BLaER1 (cell line): ENCODE data around the gene KIF15.

ENCODE experiments used
- H3K27ac ChIP-seq: shearing (Covaris generic); formaldehyde crosslinking; 2 replicates; pipeline ENCODE4 v1.8.1; 2022
- H3K27me3 ChIP-seq: shearing (Covaris generic); formaldehyde crosslinking; 2 replicates; pipeline ENCODE4 v1.8.1; 2022
- H3K36me3 ChIP-seq: shearing (Covaris generic); formaldehyde crosslinking; 2 replicates; pipeline ENCODE4 v1.8.1; 2022
- H3K4me1 ChIP-seq: shearing (Covaris generic); formaldehyde crosslinking; 2 replicates; pipeline ENCODE4 v1.8.1; 2022
- H3K4me2 ChIP-seq: shearing (Covaris generic); formaldehyde crosslinking; 2 replicates; pipeline ENCODE4 v1.8.1; 2022
- H3K4me3 ChIP-seq: shearing (Covaris generic); formaldehyde crosslinking; 2 replicates; pipeline ENCODE4 v1.8.1; 2022
- H3K9ac ChIP-seq: shearing (Covaris generic); formaldehyde crosslinking; 2 replicates; pipeline ENCODE4 v1.8.1; 2022
- H3K9me3 ChIP-seq: shearing (Covaris generic); formaldehyde crosslinking; 2 replicates; pipeline ENCODE4 v1.8.1; 2022
- H4K20me1 ChIP-seq: shearing (Covaris generic); formaldehyde crosslinking; 2 replicates; pipeline ENCODE4 v1.8.1; 2022
- Cebpa-rat ChIP-seq: shearing (Covaris generic); IDR thresholded peaks from 2 replicates; pipeline ENCODE4 v1.8.1; 2022

Gene KIF15

DNA sequence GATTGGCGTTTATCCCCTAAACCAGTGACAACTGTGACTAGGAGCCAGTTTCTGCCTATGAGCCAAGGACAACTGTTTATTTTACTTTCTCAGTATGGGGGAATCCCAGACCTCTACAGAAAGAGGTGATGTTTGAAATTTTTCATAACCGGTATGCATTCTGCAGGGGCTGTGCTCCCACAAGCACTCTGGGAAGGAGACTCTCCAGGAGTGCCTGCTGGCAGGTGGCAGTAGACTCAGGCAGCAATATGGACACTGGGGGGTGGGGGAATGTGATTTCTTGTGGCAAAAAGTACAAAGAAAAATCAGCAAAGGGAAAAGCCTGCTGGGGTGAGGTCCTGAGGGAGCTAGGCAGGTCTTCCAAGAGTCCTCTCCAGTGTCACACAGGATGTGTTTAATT lies 118.7 kb downstream of the KIF15 start:
- H3K4me3 ChIP-seq, result no peak overlapping the region
- H3K4me1 ChIP-seq, result no peaks in the 10 kb centered on the region
- no peak for TF ChIP-seq Cebpa-rat
- H4K20me1 ChIP-seq, result no peaks in the 10 kb centered on the region
- H3K27me3 ChIP-seq, result no peaks in the 10 kb centered on the region
- H3K9me3 ChIP-seq, result no peaks in the 10 kb centered on the region
- H3K9ac ChIP-seq, result no peak overlapping the region
- no peak overlapping the region for H3K4me2 ChIP-seq
- H3K27ac ChIP-seq, result no peak overlapping the region
- H3K36me3 ChIP-seq, result no peaks in the 10 kb centered on the region

DNA sequence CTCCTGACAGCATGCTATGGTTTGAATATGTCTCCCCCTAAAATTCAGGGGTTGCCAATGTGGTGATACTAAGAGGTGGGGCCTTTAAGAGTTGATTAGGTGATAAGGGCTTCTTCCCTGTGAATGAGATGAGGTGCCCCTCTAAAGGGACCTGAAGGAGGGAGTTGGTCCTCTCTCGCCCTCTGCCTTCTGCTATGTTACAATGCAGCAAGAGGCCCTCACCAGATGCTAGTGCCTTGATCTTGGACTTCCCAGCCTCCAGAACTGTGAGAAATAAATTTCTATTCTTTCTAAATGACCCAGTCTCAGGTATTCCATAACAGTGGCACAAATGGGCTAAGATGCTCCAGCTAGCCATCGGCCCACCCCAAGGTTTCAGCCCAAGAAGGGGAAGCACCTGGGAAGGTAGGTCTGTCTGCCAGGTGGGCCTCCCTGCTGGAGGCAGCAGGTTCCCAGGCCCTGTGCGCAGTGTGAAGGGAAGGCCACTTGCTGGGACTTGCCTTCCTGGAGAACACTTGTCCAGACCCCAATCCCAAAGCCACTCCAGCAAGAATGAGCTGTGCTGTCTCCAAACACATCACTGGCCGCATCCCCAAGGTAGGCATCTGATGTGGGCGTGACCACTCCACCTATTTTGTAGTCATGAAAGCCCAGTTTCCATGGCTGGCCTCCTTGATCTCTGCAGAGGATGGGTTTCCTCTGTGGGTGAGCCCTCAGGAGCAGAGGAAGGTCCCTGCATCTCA lies 121.8 kb downstream of the KIF15 start:
- Histone ChIP-seq H3K36me3 (no peaks in the 10 kb centered on the region), H3K27ac (no peak overlapping the region), H3K9me3 (no peaks in the 10 kb centered on the region), H4K20me1 (no peaks in the 10 kb centered on the region), H3K4me3 (no peak overlapping the region), H3K4me1 (no peaks in the 10 kb centered on the region), H3K9ac (no peak overlapping the region), H3K27me3 (no peaks in the 10 kb centered on the region), H3K4me2 (no peak overlapping the region)
- TF ChIP-seq Cebpa-rat, result no peak

DNA sequence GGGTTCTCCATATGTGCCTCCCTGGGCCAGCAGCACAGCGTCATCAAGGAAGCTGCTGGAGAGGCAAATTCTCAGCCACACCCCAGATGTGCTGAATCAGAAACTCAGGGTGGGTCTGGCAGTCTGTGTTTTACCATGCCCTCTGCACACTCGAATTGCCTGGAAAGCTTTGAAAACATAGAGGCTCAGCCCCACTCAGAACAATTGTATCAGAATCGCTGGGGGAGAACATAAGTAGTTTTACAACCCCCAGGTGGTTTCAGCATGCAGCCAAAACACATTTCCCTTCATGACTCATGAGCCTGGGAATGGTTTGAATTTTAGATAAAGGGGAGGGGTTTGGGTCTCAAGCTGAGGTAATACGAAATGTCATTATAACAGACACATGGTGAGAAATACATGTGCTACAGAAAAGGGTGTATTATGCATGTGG lies 122.4 kb downstream of the KIF15 start:
- Histone ChIP-seq H3K36me3 (no peaks in the 10 kb centered on the region), H4K20me1 (no peaks in the 10 kb centered on the region), H3K27ac (no peak overlapping the region), H3K4me1 (no peaks in the 10 kb centered on the region), H3K27me3 (no peaks in the 10 kb centered on the region), H3K4me2 (no peak overlapping the region), H3K4me3 (no peak overlapping the region), H3K9ac (no peak overlapping the region), H3K9me3 (no peaks in the 10 kb centered on the region)
- no peak for TF ChIP-seq Cebpa-rat

DNA sequence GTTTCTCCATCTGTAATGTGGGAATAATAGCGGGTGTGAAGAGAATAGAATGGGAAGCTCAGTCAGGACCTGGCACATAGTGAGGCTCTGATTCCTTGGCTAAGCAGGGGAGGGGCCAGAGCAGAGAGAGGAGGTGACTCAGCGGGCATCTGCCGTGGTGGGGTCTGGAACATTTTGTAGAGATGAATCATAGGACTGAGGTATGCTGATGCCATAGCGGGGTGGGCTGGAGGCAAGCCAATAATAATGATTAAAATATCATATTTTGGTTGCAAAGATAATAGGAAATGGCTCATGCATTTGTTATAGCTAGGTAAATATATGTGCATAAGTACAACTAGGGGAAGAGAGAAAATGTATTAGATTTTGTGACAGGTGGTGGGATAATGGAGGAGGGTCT lies 124.0 kb downstream of the KIF15 start:
- H3K4me2 ChIP-seq, result no peak overlapping the region
- TF ChIP-seq Cebpa-rat, result no peak
- H3K27ac ChIP-seq, result no peak overlapping the region

DNA sequence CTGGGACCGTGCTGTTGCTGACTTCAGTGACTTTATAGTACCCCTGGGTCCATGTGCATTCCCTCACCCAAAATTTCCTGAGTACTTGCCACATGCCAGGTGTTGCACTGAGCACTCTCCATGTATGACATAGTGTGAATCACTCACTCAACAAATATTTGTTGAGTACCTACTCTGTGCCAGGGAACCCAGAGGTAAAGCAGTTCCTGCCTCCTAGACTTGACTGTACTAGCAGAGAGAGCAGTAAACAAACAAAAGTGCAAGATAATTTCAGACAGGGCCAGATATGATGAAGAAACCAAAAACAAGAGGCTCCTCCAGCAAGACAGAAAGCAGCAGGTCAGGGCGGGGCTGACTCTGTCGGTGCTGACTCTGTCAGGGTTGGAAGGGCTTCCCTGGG lies 125.0 kb downstream of the KIF15 start:
- Histone ChIP-seq H4K20me1 (no peaks in the 10 kb centered on the region), H3K9me3 (no peaks in the 10 kb centered on the region), H3K36me3 (no peaks in the 10 kb centered on the region), H3K27ac (no peak overlapping the region), H3K27me3 (no peaks in the 10 kb centered on the region), H3K4me3 (no peak overlapping the region), H3K4me1 (no peaks in the 10 kb centered on the region), H3K4me2 (no peak overlapping the region), H3K9ac (no peak overlapping the region)
- TF ChIP-seq Cebpa-rat, result no peak

More for the DNA sequence above, 124.0 kb downstream of the KIF15 start:
- Histone ChIP-seq H4K20me1 (no peaks in the 10 kb centered on the region), H3K4me3 (no peak overlapping the region), H3K4me1 (no peaks in the 10 kb centered on the region), H3K36me3 (no peaks in the 10 kb centered on the region), H3K9ac (no peak overlapping the region), H3K27me3 (no peaks in the 10 kb centered on the region), H3K9me3 (no peaks in the 10 kb centered on the region)

DNA sequence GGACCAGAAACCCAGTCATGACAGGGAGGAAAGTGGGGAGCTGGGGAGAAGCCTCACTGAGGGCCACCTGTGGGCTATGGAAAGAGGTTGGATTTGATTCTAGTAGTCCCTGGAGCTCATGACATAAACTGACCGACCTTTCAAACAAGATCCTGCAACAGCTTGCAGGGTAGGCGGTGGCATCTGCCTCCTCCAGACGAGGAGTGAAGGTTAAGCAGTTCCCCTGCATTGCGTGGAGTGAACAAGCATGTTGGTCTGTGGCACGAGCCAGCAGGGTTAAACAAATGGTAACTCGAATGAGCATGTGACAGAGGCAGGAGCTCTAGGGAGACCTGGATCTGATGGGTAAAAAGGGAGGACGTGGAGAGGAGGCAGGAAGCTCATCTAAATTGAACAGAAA lies 125.5 kb downstream of the KIF15 start:
- Histone ChIP-seq H4K20me1 (no peaks in the 10 kb centered on the region), H3K4me1 (no peaks in the 10 kb centered on the region), H3K9me3 (no peaks in the 10 kb centered on the region), H3K27ac (no peak overlapping the region), H3K27me3 (no peaks in the 10 kb centered on the region), H3K4me2 (no peak overlapping the region), H3K9ac (no peak overlapping the region), H3K36me3 (no peaks in the 10 kb centered on the region), H3K4me3 (no peak overlapping the region)
- no peak for TF ChIP-seq Cebpa-rat

DNA sequence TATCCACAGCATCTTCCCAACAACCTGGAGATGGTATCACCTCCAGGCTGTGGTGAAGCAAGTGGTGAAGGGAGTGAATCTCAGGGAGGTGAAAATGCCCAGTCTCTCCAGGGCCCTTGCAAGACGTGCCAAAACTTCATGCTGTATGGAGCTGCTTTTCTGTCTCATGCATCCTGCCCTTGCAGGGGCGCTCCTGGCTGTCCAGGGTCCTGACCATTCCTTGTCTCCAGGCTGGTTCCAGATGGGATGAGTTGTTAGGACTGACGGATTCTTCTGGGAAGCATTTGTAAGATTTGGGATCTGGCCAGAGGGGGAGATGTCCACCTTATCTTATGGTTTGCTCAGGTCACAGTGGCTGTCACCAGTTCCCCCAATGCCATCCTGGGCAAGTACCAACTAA lies 128.7 kb downstream of the KIF15 start:
- Histone ChIP-seq H3K27me3 (no peaks in the 10 kb centered on the region), H3K4me3 (no peak overlapping the region), H3K9ac (no peak overlapping the region), H4K20me1 (no peaks in the 10 kb centered on the region), H3K27ac (no peak overlapping the region), H3K4me1 (no peaks in the 10 kb centered on the region), H3K36me3 (no peaks in the 10 kb centered on the region), H3K9me3 (0 out of 2 replicates have a peak, but pooled peaks cover 3% of the 10 kb centered on the region), H3K4me2 (no peak overlapping the region)
- TF ChIP-seq Cebpa-rat, result no peak

DNA sequence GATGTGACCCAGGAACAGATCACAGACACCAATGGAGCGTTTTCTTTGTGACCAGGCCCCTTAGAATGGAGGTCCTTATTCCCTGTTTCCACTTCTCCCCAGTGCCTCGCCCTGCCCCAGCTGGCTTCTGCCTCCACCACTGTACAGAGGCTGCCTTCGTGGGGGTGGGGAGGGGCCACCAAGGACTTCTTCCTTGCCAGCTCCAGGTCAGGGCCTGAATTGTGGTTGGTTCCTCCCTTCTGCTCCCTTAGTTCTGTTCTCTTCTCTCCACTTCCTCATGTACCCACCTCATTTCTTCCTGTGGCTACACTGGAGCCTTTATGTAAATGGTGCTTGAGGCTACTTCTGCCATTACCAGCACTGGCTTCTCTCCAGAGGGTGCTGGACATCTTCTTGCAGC lies 129.3 kb downstream of the KIF15 start:
- no peak overlapping the region for H3K9ac ChIP-seq
- H3K36me3 ChIP-seq, result no peaks in the 10 kb centered on the region
- H3K4me3 ChIP-seq, result no peak overlapping the region
- H3K4me1 ChIP-seq, result no peaks in the 10 kb centered on the region
- TF ChIP-seq Cebpa-rat, result no peak
- 0 out of 2 replicates have a peak, but pooled peaks cover 3% of the 10 kb centered on the region for H3K9me3 ChIP-seq
- H3K27ac ChIP-seq, result no peak overlapping the region
- no peaks in the 10 kb centered on the region for H4K20me1 ChIP-seq
- no peak overlapping the region for H3K4me2 ChIP-seq
- no peaks in the 10 kb centered on the region for H3K27me3 ChIP-seq

DNA sequence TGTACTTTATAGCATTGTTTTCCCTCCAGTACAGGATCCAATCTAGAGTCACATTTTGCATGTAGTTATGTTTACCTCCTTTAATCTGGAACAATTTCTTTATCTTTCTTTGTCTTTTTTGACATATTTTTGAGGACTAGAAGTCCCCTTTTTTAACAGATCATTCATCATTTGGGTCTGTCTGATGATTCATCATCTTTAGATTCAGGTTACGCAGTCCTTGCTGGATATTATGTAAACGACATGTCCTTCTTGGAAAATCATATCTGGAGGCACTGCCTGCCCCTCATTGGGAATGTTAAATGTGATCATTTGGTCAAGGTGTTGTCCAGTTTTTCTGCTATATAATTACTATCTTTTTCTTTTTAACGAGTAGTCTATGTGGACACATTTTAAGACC lies 131.1 kb downstream of the KIF15 start:
- no peak for TF ChIP-seq Cebpa-rat
- Histone ChIP-seq H3K4me2 (no peak overlapping the region), H3K9me3 (0 out of 2 replicates have a peak, but pooled peaks cover 3% of the 10 kb centered on the region), H3K4me3 (no peak overlapping the region), H3K27me3 (no peaks in the 10 kb centered on the region), H4K20me1 (no peaks in the 10 kb centered on the region), H3K27ac (no peak overlapping the region), H3K9ac (no peak overlapping the region), H3K36me3 (no peaks in the 10 kb centered on the region), H3K4me1 (no peaks in the 10 kb centered on the region)

DNA sequence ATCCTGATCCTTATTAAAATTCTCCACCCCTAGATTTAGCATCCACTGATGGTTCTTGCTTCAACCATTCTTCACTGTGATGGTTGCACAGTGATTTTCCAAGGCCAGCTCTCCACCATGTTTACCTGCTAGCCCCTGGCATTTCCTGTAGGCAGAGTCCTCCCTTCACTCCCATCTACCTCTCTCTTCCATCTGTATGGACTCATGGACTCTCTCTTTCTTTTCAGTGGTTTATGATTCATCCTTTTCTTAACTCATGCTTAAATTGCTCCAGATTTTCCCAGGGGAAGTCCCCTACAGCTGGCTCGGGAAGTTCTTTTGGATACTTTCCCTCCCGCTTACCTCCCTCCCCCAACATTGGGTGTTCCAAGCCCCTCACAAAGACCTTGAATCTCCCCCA lies 131.5 kb downstream of the KIF15 start:
- Histone ChIP-seq H3K27ac (no peak overlapping the region), H3K27me3 (no peaks in the 10 kb centered on the region), H3K4me3 (no peak overlapping the region), H3K9me3 (0 out of 2 replicates have a peak, but pooled peaks cover 3% of the 10 kb centered on the region), H4K20me1 (no peaks in the 10 kb centered on the region), H3K4me1 (no peaks in the 10 kb centered on the region), H3K4me2 (no peak overlapping the region), H3K36me3 (no peaks in the 10 kb centered on the region), H3K9ac (no peak overlapping the region)
- no peak for TF ChIP-seq Cebpa-rat
